Mesothelial cell of epicardium (in vitro differentiated cells): ENCODE data around the gene IL23R. TPM values are rescaled to one million over a fixed set of nuclear protein-coding genes. Genes with fewer than 3 reads are reported as not detected.

ENCODE experiments used
- DNase-seq, 2 experiments: peaks; one replicate each; pipeline ENCODE4 v3.0.0; 2021; ENCODE audit warnings: low spot score in 2 of 2; ENCODE audit not compliant: unreplicated experiment in 2 of 2
- H3K27ac Mint-ChIP-seq: 2 replicates; pipeline ENCODE4 v1.8.0; 2021; ENCODE audit warnings: mixed read lengths
- H3K27me3 Mint-ChIP-seq: 2 replicates; pipeline ENCODE4 v1.8.0; 2021; ENCODE audit warnings: low read depth, mixed read lengths
- H3K36me3 Mint-ChIP-seq: 2 replicates; pipeline ENCODE4 v1.8.0; 2021; ENCODE audit warnings: mixed read lengths
- H3K4me1 Mint-ChIP-seq: 2 replicates; pipeline ENCODE4 v1.8.0; 2021; ENCODE audit warnings: mixed read lengths
- H3K4me3 Mint-ChIP-seq: 2 replicates; pipeline ENCODE4 v1.8.0; 2021; ENCODE audit warnings: mild to moderate bottlenecking, moderate library complexity, mixed read lengths
- H3K9me3 Mint-ChIP-seq: 2 replicates; pipeline ENCODE4 v1.8.0; 2021; ENCODE audit warnings: mixed read lengths
- total RNA-seq: library from RNA; stranded (reverse); gene quantifications from 3 replicates; pipeline ENCODE4 v1.2.1, GENCODE V29; 2021
- TF ChIP-seq, protein P1 (sequence below): fragments of 200-600 bp; sonication (generic); IDR thresholded peaks from one replicate; pipeline ENCODE4 v1.5.0; 2021; ENCODE audit warnings: antibody characterized with exemption; ENCODE audit not compliant: unreplicated experiment

IL23R gene
- total RNA-seq, 1 donor from 2014 or later = 0.09 TPM

- Mint-ChIP-seq H3K4me1 (peaks cover 10% of the 10 kb centered on the region), H3K36me3 (no peaks in the 10 kb centered on the region), H3K27me3 (peaks cover 16% of the 10 kb centered on the region), H3K9me3 (no peaks in the 10 kb centered on the region), H3K27ac (no peak overlapping the region), H3K4me3 (no peak overlapping the region)
- DNase-seq = no peak
- TF ChIP-seq, protein P1, sequence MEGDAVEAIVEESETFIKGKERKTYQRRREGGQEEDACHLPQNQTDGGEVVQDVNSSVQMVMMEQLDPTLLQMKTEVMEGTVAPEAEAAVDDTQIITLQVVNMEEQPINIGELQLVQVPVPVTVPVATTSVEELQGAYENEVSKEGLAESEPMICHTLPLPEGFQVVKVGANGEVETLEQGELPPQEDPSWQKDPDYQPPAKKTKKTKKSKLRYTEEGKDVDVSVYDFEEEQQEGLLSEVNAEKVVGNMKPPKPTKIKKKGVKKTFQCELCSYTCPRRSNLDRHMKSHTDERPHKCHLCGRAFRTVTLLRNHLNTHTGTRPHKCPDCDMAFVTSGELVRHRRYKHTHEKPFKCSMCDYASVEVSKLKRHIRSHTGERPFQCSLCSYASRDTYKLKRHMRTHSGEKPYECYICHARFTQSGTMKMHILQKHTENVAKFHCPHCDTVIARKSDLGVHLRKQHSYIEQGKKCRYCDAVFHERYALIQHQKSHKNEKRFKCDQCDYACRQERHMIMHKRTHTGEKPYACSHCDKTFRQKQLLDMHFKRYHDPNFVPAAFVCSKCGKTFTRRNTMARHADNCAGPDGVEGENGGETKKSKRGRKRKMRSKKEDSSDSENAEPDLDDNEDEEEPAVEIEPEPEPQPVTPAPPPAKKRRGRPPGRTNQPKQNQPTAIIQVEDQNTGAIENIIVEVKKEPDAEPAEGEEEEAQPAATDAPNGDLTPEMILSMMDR = no peak
Observed at GRCh38 chr1:67298762-67299161, 132.5 kb downstream of the IL23R start.

GRCh38 chr1:67299296-67299695, 133.0 kb downstream of the IL23R start:
- Mint-ChIP-seq H3K9me3 (no peaks in the 10 kb centered on the region), H3K4me1 (peaks cover 10% of the 10 kb centered on the region), H3K36me3 (no peaks in the 10 kb centered on the region), H3K4me3 (no peak overlapping the region), H3K27me3 (peaks cover 18% of the 10 kb centered on the region), H3K27ac (no peak overlapping the region)
- TF ChIP-seq, protein P1 = no peak
- DNase-seq = no peak

GRCh38 chr1:67300561-67300960, 134.3 kb downstream of the IL23R start:
- H3K27me3 Mint-ChIP-seq = peaks cover 25% of the 10 kb centered on the region
- H3K9me3 Mint-ChIP-seq = no peaks in the 10 kb centered on the region
- no peak overlapping the region for H3K27ac Mint-ChIP-seq
- peaks cover 10% of the 10 kb centered on the region for H3K4me1 Mint-ChIP-seq
- no peak for DNase-seq
- TF ChIP-seq, protein P1 = no peak
- H3K36me3 Mint-ChIP-seq = no peaks in the 10 kb centered on the region
- no peak overlapping the region for H3K4me3 Mint-ChIP-seq

GRCh38 chr1:67304023-67304422, 137.8 kb downstream of the IL23R start:
- Mint-ChIP-seq H3K27me3 (peaks cover 45% of the 10 kb centered on the region), H3K4me3 (no peak overlapping the region), H3K27ac (no peak overlapping the region), H3K9me3 (no peaks in the 10 kb centered on the region), H3K4me1 (peaks cover 17% of the 10 kb centered on the region), H3K36me3 (no peaks in the 10 kb centered on the region)
- DNase-seq = no peak
- TF ChIP-seq, protein P1 = no peak

- H3K4me3 Mint-ChIP-seq = no peak overlapping the region
- H3K27ac Mint-ChIP-seq = no peak overlapping the region
- H3K9me3 Mint-ChIP-seq = no peaks in the 10 kb centered on the region
- TF ChIP-seq, protein P1 = no peak
- peaks cover 7% of the 10 kb centered on the region for H3K4me1 Mint-ChIP-seq
- peaks cover 51% of the 10 kb centered on the region for H3K27me3 Mint-ChIP-seq
- no peak for DNase-seq
- no peaks in the 10 kb centered on the region for H3K36me3 Mint-ChIP-seq
Observed at GRCh38 chr1:67306547-67306946, 140.3 kb downstream of the IL23R start.
